HG03060 (cell line): ENCODE results near the gene SNIP1.
"Not testable (repeated sequence)": the region's sequence is repeated elsewhere in the genome, so short reads cannot be mapped to it uniquely, and the experiment has no call there.

Source experiments
- ATAC-seq: cut with Tn5 transposase; IDR thresholded peaks from one replicate; pipeline ENCODE4 v1.9.1; 2021; ENCODE audit warnings: low read depth, moderate number of reproducible peaks; ENCODE audit not compliant: unreplicated experiment

The SNIP1 gene

DNA sequence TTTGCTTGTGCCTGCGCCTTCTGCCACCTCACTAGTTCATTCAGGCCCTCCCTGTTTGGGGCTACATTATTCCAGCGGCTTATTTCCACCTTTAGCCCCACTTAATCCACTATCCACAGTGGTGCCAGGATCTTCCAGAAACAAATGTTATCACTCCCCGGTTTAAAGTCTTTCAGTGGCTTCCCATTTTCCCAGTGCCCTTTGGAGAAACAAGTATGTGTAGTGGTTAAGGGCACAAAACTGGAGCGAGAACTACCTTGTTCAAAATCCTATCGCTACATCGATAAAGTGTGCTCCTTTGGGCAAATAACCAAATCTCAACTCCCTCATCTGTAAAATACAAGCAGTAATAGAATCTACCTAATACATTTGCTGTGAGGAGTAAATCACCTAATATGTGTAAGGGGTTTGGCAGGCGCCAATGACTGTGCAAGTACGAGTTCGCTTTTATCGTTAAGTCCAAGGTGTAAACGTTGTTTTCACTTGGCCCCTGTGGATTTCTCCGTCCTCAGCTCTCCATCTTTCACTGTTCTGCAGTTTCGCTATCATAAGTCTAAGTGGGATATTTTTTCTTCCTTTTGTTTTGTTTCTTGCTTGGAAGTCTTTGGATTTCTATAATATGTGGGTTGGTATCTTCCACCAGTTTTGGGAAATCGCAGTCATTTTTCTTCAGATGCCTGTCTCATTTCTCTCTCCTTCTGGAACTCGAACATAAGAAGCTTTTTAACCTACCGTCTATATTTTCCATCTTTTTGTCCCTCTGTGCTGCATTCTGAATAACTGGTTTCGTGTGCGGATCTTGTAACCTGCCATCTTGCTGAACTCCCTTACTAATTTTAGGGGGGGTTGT, 38.7 kb downstream of the SNIP1 start:
- no peak for ATAC-seq

DNA sequence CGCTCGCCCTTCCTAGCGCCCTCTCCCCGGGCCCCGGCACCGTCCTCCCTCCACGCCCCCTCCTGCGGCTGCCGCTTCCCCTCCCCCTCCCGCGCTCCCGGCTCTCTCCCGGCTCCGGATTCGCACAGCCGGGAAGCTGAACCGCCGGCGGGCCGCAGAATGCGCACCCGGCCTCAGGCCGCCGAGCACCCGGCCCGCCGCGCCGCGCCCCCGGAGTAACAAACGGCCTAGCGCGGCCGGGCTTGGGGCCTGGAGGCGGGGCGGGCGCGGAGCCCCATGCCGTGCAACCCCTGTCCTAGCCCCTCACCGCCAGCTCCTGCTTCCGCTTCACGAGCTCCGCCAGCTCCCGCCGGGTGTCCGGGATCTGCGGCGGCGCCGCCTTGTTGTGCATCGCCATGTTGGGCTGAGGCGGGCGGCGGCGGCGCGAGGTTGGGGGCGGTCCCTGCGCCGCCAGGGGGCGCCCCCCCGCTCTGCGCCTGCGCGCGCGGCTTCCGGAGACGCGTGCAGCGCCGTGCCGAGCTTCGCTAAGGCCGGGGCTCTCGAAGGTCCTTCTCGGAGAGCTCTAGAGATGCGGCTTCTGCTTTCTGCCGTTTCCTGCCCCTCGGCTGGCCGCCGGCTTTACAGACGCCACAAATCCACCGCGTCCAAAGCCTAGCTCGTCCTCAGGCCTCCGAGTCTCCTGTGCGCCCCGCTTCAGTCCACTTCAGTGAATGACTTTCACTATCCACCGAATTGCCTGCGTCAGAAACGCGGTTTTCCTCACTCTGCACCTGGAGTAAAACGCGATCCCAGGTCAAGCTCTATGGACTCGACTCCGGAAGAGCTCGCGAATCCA, 39.5 kb downstream of the SNIP1 start, which contains the start of gene MEAF6:
Gene MEAF6, minus strand, starts transcription at position 417 of the 835 bp plus-strand sequence. Its CDS starts 20 bp downstream, at position 397.
- no peak for ATAC-seq

DNA sequence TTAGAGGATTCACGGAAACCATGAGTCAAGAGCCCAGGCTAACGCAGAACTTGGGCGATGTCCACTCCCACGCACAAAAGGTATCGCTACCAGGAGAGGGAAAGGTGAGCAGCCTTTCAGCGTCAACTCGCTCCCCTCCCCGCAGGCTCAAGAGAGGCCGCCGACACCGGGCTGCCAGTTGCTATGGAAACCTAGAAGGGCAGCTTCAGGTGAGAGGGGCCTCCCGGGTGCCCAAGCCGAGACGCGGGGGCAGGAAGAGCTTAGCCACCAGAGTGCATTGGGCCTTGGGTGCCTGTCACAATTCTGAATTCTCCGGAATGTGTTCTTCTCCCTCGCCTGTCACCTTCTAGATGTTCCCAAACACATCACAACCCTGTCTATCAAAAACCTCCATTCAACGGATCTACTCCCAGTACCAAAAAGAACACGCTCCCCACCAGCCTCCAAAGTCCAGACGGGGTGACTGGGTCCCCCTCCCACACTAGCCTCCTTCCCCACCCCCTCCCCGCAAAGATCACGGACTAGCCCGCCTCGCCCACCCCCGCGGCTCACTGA, 40.2 kb downstream of the SNIP1 start:
- ATAC-seq, result no peak

DNA sequence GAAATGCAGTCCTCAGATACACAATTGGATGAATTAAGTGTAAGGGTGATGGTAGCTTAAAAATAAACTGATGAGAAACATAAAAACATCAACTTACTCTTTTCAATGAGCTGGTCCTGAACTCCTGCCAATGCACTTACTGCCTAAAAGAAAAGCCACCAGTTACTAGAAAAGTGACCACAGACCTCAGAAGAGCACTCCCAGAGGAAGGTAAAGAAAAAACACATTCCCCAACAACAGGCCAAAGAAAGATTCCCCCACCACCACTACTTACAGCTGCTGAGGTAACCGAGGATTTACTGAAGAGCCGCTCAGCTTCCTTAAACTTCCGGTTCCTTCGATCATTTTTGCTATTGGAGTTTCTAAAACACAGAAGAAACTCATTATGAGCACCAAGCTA, 44.9 kb downstream of the SNIP1 start:
- no peak for ATAC-seq

DNA sequence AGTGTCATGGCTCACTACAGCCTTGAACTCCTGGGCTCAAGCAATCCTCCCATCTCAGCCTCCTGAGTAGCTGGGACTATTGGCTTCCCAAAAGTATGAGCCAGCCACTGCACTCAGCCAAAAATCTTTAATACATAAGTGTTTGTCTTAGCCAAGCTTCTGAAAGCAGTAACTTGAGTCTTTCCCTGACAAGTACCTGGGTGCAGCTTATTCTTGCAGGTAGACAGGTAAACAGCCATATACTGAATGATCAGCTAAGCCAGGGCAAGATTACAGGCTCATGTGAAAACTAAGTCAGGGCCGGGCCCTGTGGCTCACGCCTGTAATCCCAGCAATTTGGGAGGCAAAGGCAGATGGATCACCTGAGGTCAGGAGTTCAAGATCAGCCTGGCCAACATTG, 47.4 kb downstream of the SNIP1 start:
- no peak for ATAC-seq

DNA sequence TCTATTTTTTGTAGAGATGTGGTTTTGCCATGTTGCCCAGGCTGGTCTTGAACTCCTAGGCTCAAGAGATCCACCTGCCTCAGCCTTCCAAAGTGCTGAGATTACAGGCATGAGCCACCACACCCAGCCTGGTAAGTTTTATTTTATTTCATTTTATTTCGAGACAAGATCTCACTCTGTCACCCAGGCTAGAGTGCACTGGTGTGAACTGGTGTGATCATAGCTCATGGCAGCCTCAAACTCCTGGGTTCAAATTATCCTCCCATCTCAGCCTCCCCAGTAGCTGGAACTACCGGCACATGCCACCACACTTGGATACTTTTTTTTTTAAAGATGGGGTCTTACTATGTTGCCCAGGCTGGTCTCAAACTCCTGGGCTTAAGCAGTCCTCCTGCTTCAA, 51.3 kb downstream of the SNIP1 start:
- ATAC-seq, result not testable (repeated sequence)

DNA sequence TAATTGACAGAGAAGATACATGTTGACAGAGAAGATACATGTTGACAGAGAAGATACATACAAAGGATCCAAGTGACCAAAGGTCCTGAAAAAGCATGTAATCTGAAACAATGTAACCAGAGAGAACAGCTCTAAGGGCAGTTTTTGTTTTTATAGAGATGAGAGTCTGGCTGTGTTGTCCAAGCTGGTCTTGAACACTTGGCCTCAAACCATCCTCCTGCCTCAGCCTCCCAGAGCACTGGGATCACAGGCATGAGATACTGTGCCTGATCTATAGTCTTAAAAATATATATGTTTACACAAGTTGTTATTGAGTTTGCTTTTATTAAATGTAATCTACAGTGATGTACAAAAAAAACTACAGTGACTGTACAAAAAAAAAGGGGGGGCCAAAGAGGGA, 52.0 kb downstream of the SNIP1 start:
- no peak for ATAC-seq

DNA sequence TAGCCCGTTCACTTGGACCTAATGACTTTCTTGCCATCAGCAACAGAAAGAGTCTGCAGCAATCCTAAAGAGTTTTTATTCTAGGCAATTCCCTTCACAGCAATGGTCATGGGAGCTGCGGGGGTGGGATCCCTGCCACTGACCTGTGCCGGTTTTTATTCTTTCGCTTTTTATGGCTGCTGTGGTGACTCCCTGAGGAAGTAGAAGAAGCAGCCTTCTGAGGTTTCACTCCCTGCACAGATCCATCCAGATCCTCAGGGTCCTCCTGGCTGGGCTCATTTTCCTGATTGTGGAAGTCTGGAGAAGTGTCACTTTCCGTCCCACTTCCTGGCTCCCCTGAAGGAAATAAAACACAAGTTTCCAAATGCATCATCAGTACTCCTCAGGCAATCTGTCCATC, 52.4 kb downstream of the SNIP1 start:
- ATAC-seq, result no peak

DNA sequence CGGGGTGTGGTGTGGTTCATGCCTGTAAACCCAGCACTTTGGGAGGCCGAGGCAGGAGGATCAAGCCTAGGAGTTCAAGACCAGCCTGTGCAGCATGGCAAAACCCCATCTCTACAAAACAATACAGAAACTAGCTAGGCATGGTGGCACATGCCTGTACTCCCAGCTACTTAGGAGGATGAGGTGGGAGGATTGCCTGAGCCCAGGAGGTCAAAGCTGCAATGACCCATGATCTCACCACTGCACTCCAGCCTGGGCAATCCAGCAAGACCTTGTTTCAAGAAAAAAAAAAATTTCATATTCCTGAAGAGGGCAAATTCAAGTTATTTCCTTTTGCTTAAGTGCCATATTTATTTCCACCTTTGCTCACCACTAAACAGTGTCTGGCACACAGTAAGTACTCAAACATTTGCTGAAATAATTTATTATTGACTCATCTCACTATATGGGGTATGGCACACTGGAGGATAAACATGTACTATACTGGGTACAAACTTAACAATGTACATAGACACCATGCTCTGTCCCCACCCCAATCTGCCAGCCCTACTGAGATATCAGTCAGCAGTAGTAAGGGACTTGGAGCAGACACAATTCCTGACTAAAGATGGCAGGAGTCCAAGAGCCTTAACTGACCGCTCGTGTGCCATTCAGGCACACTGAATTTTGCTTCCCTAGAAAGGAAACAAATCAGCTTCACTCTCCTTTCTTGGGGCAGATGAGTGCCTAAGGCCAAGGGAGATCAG, 55.0 kb downstream of the SNIP1 start:
- ATAC-seq, result no peak

DNA sequence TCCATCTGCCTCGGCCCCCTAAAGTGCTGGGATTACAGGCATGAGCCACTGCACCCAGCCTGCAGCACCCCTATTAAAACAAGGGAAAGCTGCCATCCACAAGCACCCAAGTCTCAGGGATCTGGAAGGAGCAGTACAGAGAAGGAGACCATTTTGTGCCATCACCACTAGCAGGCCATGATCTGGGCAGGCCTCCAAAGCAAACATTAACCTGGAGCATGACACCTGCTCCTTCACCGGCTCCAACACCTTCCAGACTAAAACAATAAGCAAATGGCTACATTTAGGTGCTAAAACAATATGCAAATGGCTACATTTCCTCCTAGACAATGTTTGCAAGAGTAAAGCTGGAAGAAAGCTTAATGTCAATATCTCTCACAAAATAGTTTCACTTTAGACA, 56.3 kb downstream of the SNIP1 start:
- no peak for ATAC-seq

DNA sequence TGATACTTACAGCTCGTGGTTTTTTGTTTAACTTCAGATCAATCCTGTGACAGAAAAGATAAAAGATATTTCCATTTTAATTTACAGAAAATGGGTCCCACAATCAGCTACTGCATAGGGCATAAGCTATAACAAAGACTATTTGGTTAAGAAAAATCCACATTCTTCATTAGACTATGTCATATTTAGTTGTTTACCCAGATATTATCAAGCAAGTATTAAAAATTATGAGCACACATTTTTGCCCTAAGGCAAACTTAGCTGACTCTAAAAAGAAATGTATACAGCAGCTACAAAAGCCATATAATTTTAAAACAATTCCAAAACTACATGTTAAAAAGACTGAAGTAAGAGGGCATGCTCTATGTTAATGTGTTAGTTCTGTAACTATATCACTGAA, 58.2 kb downstream of the SNIP1 start:
- no peak for ATAC-seq

DNA sequence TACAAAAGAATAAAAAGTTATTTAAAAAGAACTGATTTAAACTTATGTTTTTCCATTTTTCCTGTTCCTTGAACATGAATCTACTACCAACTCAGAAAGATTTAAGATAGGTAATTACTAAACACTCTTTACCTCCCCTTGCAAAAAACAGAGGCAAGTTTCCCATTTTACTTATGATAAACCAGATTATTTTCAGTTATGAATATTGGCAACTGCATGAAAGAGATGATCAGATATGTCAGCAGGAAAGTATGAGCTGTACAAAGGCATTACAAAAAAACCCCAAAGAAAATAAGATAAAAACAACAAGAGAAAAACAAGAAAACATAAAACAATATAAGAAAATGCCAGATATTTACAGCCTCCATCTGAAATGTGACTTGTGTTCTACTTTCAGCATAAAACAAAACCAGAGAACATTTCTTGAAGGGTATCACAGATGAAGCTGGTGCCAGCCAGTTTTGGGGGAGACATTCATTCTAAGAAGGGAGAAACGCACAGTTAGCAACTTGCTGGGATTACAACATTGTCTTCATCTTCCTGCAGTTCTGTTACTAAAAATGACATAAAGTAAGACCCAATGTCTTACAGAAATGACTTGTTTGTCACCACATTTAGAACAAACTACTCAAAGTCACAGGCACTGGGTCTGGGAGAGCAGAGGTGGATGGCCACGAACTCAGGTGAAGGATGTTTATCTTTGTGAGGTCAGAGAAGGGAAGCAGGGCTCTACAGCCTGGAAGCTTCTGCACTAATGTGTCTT, 60.6 kb downstream of the SNIP1 start:
- no peak for ATAC-seq

DNA sequence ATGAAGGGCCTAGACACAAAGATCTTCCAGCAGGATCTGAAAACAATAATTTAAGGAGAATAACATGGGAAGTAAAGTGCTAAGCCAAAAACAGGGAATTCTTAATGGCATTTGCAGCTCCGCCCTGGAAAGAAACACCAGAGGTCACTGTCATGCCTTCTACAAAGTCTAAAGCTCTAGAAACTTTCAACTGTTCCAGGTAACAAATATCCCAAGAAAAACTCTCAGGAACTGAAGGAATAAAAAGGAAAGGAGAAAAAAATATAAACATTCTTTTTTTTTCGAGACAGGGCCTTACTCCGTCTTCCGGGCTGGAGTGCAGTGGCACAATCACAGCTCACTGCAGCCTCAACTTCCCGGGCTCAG, 66.5 kb downstream of the SNIP1 start:
- no peak for ATAC-seq

DNA sequence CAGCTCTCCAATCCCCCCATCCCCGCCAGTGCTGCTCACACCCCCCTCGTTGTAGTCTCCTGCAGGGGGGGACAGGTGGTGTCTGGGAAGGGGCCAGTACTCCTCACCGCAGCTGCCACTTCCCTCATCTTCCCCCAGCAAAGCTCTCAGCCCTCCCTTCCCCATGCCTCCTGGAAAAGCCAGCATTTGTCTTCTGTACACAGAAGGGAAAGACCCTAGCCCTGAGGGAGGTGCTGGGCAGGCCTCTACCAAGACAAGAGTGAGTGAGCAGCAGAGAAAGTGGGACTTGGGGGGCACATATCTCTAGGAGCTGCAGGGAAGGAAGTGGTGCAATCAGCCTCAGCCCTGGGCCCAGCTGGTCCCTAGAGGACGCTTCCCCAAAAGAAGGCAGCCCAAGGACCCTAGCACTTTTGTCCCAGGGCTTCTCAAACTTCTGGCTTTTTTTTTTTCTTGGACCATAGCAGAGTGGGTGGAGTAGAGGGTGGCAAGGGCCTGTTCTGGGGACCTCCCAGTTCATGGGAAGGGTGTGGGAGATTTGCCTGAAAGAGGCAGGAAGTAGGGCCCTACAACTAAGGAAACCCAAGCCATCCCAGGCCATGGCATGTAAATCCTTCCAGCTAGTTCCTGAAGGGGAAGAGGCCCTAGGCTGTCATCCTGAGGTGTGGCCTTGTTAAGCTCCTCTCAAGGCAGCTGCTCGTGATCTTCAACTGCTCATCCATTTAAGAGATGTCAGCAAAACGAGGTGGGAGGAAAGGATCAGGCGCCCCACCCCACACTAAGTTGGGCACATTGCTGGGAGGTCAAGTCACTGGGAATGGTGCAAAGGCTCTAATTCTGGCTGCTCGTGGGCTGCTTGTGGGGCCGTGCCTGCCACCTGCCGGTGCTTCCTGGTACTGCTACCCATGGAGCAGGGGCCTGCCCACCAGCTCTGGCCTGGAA, 67.1 kb downstream of the SNIP1 start:
- no peak for ATAC-seq

DNA sequence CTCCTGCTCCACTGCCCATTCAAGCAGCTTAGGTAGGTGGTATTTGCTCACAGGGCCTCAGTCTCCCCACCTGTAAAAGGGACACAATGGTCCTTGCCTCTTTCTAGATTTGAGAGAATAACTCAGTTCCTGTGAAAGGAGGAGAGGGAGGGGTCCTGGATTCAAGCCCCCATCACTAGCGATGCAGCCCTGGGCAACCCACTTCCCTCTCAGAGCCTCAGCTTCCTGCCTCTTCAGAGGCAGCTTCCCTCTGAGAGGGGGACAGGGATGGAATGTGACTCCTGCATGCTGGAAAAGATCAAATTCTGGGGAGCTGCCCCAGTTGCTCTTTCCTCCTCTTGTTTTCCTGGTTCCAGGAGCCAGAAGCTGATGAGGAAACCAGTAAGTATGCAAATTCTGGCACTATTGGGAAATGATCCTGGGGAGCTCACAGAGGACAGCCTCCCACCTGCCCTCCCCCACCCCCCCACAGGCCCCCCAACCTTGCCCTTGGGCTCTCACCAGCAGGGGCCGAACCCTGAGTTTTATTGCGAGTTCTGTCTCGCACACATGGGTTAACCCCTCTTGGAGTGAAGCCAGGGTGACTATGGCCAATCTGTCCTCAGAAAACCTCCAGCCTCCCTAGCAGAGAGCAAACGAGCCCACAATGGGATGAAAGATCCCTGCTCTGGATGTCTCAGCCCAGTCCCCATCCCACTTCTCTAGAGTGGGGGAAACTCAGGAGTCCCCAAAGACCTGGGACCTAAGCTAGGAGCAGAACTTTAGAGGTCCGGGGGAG, 68.0 kb downstream of the SNIP1 start:
- ATAC-seq, result no peak
